Stimulated activated CD4-positive, alpha-beta T cell treated with anti-CD3 and anti-CD28 coated beads, Interleukin-4, amount 100 ng/mL, for 4 hours (primary cell): ENCODE data around the gene FAM50A.
A peak's percentile ranks its signal among the peaks of the same experiment; 100 is the strongest.
"Not testable (repeated sequence)": the region's sequence is repeated elsewhere in the genome, so short reads cannot be mapped to it uniquely, and the experiment has no call there.

Experiments
- DNase-seq, 2 experiments: peaks; one replicate each; pipeline ENCODE4 v3.0.0-alpha.2; 2020

FAM50A gene

DNA sequence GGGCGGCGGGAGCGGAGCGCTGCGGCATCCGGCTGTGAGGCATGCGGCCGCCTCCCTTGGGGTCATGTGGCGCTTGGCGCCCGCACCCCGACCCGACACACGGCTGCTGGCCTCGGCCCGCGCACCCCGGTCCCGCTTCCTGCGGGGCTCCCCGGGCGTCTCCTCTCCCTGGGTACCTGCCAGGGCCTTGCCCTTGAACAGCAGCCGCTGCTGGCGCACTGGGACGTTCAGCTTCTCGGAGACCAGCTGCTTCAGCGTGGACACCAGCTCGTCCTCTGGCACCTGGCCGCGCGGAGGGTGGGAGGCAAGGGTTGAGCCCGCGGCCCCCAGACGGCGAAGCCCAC is 42.1 kb downstream of the FAM50A start:
- peak; percentile 15 to 26 for DNase-seq

DNA sequence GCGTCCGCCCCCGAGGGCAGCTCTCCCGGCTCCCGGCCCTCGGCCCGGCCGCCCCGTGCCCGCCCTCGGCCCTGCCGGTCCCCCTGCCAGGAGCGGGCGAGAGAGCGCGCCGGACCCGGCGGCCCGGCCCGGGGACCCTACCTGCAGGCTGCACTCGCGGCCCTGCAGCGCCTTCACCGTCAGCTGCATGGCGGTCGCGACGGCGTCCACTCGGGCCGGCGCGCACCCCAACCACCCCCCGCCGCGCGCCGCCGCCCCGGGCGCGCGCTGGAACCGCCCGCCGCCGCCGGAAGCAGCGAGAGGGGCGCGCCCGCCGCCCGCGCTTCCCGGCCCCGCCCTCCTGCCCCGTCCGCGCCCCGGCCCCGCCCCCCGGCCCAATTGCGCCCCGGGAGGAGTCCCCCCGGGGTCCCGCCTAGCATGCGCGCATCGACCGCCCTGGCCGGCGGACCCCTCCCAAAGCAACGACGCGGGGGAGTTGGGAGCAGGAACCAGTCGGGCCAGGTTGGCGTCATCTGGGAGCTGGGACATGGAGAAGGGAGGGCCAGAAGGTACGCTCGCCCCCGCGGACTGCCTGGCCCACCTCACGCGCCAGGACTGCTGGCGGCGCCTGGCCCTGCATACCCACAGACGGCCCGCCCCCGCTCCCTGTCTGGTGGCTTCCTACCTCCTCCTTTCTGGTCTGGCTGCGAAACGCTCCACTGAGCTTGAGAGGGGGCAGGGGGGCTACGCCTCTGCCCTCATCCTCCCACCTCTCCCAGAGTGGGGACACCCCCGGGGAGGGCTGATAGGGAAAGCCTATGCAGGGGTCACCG is 42.7 kb downstream of the FAM50A start, which contains the start of gene UBL4A:
Gene UBL4A (minus strand): TSS at position 220 of the 812 bp plus-strand sequence. CDS start 31 bp downstream, at position 189.
- peak; percentile 22 to 66 for DNase-seq

DNA sequence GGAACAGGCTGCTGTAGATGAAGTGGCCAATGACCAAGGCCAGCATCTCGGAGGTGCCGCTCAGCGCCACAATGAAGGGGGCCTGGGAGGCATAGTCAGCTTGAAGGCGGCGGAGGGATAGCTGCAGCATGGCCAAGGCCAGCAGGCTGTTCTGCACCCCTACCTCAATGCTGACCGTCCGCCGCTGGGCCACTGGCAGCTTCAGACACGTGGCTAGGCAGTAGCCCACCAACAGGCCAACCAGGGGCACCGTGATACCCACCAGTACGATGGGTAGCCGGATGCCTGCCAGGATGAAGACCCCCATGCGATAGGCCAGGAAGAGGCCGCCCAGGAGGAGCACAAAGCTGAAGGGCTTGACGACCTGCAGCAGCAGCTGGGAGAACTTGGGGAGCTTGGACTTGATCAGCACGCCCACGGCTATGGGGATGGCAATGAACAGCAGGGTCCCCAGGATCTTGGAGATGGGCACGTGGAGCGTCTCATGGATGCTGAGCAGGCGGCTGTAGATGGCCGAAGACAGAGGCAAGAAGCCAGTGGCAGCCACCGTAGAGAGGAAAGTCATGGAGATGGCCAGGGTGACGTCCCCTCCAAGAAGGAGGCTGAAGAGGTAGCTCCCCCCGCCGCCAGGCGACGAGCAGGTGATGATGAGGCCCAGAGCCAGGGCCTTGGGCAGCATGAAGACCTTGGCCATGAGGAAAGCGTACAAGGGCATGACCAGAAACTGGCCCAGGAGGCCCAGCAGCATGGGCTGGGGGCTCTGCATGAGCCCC is 43.8 kb downstream of the FAM50A start:
- DNase-seq, result no peak

DNA sequence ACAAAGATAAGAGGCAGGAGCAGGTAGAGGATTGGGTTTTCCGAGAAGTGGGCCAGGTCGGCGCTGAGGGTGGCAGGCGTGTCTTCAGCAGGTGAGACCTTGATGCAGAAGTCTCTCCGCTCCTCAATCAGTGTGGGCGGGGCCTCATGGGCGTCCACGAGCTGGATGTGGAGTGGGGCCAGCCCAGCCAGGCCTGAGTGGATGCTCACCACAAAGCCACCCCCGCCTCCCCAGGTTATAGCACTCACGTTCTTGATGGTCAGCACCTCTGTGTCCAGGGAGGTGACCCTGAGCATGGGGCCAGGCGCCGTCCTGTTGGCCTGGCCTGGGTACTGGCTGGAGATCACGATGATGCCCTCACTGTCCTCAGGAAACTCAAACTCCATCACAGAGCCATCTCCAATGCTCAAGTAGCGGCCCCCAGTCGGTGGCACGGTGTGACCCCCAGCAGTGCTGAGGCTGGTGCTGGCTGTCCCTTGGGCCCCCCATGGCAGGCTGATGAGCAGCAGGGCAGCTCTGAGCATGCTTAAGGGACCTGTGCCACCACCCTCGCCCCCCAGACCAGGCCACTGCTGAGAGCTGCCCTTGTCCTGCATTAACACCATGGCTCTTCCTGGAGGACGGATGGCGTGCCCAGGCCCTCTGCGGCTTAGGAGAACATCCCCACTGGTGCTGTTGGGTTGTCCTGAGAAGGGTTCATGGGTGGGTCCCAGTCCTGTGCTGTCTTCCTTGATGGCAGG is 44.6 kb downstream of the FAM50A start:
- DNase-seq, result no peak

DNA sequence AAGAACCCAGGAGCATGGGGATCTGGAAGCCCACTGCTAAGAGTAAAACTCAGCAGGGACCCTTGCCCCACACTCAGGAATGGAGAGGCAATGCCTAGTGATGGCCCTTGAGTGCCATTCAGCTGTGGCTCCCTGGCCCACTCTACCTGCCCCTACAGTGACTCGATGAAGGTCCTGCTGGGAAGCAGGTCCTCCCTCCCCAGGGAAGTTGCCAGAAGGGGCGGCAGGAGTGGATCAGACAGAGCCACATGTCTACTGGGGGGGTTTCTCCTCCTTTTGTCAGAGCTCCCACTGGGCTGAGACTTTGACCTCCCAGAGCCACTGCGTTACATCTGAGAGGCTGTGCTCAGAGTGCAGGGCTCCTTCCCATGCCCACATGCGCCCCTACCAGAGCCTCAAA is 45.2 kb downstream of the FAM50A start:
- no peak for DNase-seq

DNA sequence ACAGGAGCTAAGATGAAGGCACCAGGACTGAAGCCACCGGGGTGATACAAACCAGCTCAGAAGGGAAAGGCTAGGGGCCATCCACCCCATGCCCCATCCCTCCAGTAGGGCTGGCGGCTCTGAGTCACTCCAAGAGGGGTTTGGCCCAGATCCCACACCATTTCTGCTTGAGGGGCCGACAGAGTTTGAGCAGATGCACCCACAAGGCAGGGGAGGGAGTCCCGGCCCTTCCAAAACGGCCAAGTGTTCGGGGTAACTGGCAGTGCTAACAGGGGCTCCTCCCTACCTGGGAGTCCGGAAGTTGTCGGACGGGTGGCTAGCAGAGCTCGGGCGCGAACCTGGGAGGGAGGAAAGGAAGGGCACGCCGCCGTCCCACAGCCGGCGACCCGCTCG is 46.1 kb downstream of the FAM50A start:
- DNase-seq, result no peak

DNA sequence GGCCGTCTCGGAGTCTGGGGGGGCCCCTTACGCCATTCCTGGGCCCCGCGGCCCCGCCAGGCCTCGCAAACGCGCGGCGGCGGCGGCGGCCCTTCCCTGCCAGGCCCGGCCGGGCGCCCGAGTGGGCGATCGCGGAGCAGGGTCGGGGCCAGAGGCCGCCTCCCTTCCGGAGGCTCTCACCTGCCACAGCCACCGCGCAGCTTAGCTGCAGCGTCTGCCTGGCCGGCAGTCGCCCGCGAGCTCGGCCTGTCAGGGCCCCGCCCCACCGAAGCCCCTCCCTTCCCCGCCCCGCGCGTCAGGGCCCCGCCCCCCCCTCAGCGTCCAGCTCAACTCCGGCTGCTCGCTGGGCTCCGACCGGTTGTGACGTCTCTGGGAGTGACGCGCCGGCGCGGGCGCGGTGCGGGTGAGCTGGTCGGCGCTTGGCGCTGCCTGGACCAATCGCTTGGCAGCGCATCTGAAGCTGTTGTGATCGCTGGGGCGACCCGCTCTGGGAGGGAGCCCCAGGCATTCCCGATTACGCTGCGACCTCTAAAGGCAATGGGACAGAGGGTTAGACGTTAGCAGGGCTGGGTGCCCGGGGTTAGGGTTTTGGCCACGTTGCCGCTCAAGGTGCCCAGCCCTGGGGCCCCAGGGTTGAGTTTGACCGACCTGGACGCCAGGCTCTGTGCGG is 46.6 kb downstream of the FAM50A start, which contains the start of gene SLC10A3:
Gene SLC10A3 (minus strand): TSS at position 216 of the 670 bp plus-strand sequence. CDS start 1,689 bp downstream, outside the sequence.
- peak; percentile 83 to 88 for DNase-seq

DNA sequence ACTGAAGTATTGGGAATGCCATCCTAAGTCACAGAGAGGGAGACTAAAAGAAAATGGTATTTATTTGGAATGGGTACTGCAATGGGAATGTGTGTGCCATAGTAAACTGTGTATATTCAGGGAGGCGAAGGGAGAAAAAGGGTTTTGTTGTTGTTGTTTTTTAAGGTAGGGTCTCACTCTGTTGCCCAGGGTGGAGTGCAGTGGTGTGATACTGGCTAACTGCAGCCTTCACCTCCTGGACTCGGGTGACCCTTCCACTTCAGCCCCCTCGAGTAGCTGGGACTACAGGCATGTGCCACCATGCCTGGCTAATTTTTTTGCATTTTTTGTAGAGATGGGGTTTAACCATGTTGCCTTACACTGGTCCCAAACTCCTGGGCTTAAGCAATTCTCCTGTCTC is 50.8 kb downstream of the FAM50A start:
- DNase-seq, result no peak

DNA sequence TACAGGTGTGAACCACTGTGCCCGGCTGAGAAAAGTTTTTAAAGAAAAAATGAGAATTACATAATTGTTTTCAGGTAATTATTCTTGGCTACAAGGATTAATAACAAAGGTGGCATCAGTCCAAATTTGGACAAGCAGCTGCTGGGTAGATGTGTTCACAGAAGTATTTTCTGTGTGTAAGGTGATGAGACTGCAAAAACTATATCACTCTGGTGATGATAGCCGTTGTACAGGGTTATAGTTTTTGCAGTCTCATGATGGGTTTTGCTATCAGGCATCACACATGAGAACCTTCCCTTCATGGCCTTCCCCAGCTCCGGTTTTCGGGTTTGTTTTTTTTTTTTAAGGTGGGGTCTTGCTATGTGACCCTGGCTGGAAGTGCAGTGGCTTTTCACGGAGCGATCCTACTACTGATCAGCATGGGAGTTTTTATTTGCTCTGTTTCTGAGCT is 51.6 kb downstream of the FAM50A start:
- DNase-seq, result no peak

DNA sequence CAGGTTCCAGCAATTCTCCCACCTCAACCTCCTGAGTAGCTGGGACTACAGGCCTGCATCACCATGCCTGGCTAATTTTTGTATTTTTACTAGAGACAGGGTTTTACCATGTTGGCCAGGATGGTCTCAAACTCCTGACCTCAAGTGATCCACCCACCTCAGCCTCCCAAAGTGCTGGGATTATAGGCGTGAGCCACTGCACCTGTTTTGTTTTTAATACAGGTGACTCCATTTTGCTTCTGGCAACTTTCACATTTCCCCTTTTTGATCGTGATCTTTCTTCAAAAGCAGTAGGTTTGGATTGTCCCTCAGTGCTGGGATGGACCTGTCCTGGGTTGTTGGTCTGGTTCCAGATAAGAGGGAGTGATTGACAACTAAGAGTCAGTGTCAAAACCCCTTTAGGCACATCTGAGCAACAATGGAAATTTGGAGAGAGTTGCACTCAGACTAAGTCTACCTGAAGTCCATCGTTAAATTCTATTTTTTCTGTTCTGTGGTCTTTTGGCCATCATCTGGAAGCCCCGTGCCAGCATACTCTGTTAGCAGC is 52.7 kb downstream of the FAM50A start:
- DNase-seq, result not testable (repeated sequence)
